GM18511 (cell line): Measurements from ENCODE around the gene EXOC7.
"Not testable (repeated sequence)": the region's sequence is repeated elsewhere in the genome, so short reads cannot be mapped to it uniquely, and the experiment has no call there.

Source experiments
- ATAC-seq: cut with Tn5 transposase; IDR thresholded peaks from one replicate; pipeline ENCODE4 v1.9.1; 2021; ENCODE audit warnings: mild to moderate bottlenecking, moderate library complexity; ENCODE audit not compliant: unreplicated experiment

EXOC7 gene

GRCh38 chr17:76048025-76048605, 55.5 kb downstream of the EXOC7 start:
- ATAC-seq = no peak

- no peak for ATAC-seq
Measured at GRCh38 chr17:76046064-76046463, 57.5 kb downstream of the EXOC7 start.

GRCh38 chr17:76044475-76045007, 59.0 kb downstream of the EXOC7 start:
- ATAC-seq = not testable (repeated sequence)

- ATAC-seq = not testable (repeated sequence)
Measured at GRCh38 chr17:76042868-76043267, 60.7 kb downstream of the EXOC7 start.

GRCh38 chr17:76040376-76040775, 63.2 kb downstream of the EXOC7 start:
- ATAC-seq = no peak

- ATAC-seq = no peak
Measured at GRCh38 chr17:76039121-76039520, 64.5 kb downstream of the EXOC7 start.

GRCh38 chr17:76038050-76038449, 65.5 kb downstream of the EXOC7 start:
- no peak for ATAC-seq

GRCh38 chr17:76036497-76037261, 66.9 kb downstream of the EXOC7 start:
- no peak for ATAC-seq

- no peak for ATAC-seq
Measured at GRCh38 chr17:76034428-76035350, 68.9 kb downstream of the EXOC7 start.

GRCh38 chr17:76033139-76033538, 70.4 kb downstream of the EXOC7 start:
- no peak for ATAC-seq

GRCh38 chr17:76032780-76033108, 70.8 kb downstream of the EXOC7 start:
- ATAC-seq = no peak

- no peak for ATAC-seq
Measured at GRCh38 chr17:76032073-76032779, 71.4 kb downstream of the EXOC7 start.
